Measurements from ENCODE around the gene PLVAP.

PLVAP gene

DNA sequence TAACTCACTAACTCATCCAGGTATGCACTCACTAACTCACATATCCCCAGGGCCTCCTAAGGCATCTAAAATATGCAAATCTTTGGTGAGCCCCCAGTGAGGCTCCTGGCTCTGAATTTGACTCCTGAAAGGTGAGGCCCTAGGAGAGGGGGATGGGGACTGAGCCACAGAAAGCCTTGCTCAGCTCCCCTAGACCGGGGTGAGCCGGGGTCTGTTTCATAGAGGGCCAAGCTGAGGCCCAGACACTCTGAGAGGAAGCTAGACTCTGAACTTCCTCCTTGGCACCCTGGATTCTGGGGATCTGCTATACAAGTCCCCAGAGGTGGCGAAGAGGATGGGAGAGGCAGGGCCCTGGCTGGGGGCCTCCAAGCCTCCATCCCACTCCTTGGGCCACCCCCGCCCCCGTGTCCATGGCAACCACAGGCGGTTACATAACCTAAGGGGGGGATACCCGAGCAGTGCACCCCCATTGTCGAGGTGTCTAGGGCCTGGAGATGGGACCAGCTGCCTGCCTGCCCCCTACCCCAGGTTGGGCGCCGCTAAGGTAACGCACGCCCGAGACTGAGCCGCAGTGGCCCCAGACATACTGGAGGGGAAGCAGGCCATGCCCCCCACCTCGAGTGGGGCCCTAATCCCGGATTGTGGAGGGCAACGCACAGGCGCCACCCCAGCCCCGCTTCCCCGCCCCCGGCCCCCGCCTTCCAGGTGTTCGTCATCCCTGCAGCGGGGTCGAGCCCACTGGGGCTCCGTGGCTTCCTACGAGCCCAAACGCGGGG lies 74.6 kb downstream of the PLVAP start:
- no peak for DNase-seq (ENCODE audit: low read depth)

Measured in activated T-cell treated with anti-CD3 and anti-CD28 coated beads for 48 hours (primary cell).